Esophagus squamous epithelium (tissue), 5 donors: ENCODE results near the gene RCAN1. TPM values are rescaled to one million over a fixed set of nuclear protein-coding genes. Genes with fewer than 3 reads are reported as not detected.

Experiments
- DNase-seq: peaks from one replicate; lab custom pipeline; 2025; lab: John Stamatoyannopoulos, UW
- H3K27ac ChIP-seq, 4 donors: fragments of 200-600 bp; sonication (generic); one replicate each; pipeline ENCODE4 v1.5.1; 2016 to 2019; ENCODE audit warnings: mild to moderate bottlenecking in 1 of 4
- H3K27me3 ChIP-seq, 4 donors: fragments of 200-600 bp; sonication (generic); 1 replicate in 3 of 4; 2 replicates in 1 of 4; pipeline versions ENCODE4 v1.5.1 to v1.6.0; 2017 to 2021; ENCODE audit warnings: antibody characterized with exemption in 1 of 4
- H3K36me3 ChIP-seq, 3 donors: fragments of 200-600 bp; sonication (generic); one replicate each; pipeline ENCODE4 v1.5.1; 2016 to 2019
- H3K4me1 ChIP-seq, 3 donors: fragments of 200-600 bp; sonication (generic); one replicate each; pipeline ENCODE4 v1.5.1; 2017 to 2019
- H3K4me3 ChIP-seq, 4 donors: fragments of 200-600 bp; sonication (generic); 1 replicate in 3 of 4; 2 replicates in 1 of 4; pipeline ENCODE4 v1.5.1; 2016 to 2019; ENCODE audit warnings: mild to moderate bottlenecking in 2 of 4, moderate library complexity in 1 of 4
- H3K9me3 ChIP-seq, 3 donors: fragments of 200-600 bp; sonication (generic); one replicate each; pipeline ENCODE4 v1.5.1; 2016 to 2019
- CTCF ChIP-seq, 6 experiments: fragments of 450-650 bp in 4 of 6; fragments of 200-600 bp in 2 of 6; sonication (generic) in 2 of 6; IDR thresholded peaks; one replicate each; pipeline ENCODE4 v1.5.1; 2016 to 2019; ENCODE audit warnings: antibody characterized with exemption in 6 of 6, mild to moderate bottlenecking in 4 of 6, moderate library complexity in 4 of 6
- POLR2A ChIP-seq, 4 donors: fragments of 450-650 bp; IDR thresholded peaks; one replicate each; pipeline ENCODE4 v1.6.1; 2017; ENCODE audit warnings: antibody characterized with exemption in 4 of 4, mild to moderate bottlenecking in 4 of 4, moderate library complexity in 3 of 4
- WGBS, 2 donors: methylation state at CpG; one replicate each; pipeline ENCODE4 v1.1.5; 2018; 5-methylcytosine and 5-hydroxymethylcytosine counted together
- intact Hi-C: fragments of 100-400 bp; cut with DNase I; formaldehyde crosslinking; loops from one replicate; pipeline ENCODE4 v1.15.0; 2022
- total RNA-seq, 4 donors: library from RNA; depleted of rRNA; stranded (reverse); fragments of >200 nt; gene quantifications; one replicate each; pipeline ENCODE4 v1.1.0, GENCODE V29; 2016
- donor health status: DM: yes; HTN: yes; CAD: no.

Gene RCAN1
- total RNA-seq, 4 donors from 2014 or later = 12.4 to 21.0 (median 17.0) TPM

- intact Hi-C loops = no loop called here
- no peaks in the 10 kb centered on the region for H3K36me3 ChIP-seq
- no peak for TF ChIP-seq POLR2A (IDR thresholded peaks at IDR 0.05)
- no peak for TF ChIP-seq CTCF (IDR thresholded peaks at IDR 0.05)
- WGBS, 2 donors = 85 to 92% methylated on average over 6 to 9 of the region's 9 CpGs
- H3K4me1 ChIP-seq = peaks cover 0 to 35% (median 21%) of the 10 kb centered on the region in 3 donors
- H3K27me3 ChIP-seq = no peaks in the 10 kb centered on the region
- H3K27ac ChIP-seq = no peak overlapping the region
- H3K4me3 ChIP-seq = no peak overlapping the region
- no peak for DNase-seq
- no peaks in the 10 kb centered on the region for H3K9me3 ChIP-seq
Measured at GRCh38 chr21:34589511-34590282, 25.2 kb downstream of the RCAN1 start.

GRCh38 chr21:34583926-34584563 lies 30.9 kb downstream of the RCAN1 start:
- TF ChIP-seq CTCF (IDR thresholded peaks at IDR 0.05) = no peak
- no peak for TF ChIP-seq POLR2A (IDR thresholded peaks at IDR 0.05)
- intact Hi-C loops = no loop called here
- H3K36me3 ChIP-seq = no peaks in the 10 kb centered on the region
- no peaks in the 10 kb centered on the region for H3K9me3 ChIP-seq
- peaks cover 11 to 48% (median 28%) of the 10 kb centered on the region in 3 donors for H3K4me1 ChIP-seq
- H3K4me3 ChIP-seq = no peak overlapping the region
- H3K27me3 ChIP-seq = no peaks in the 10 kb centered on the region
- H3K27ac ChIP-seq = peak overlapping the region in 1 of 4 donors; percentile 30
- WGBS, 2 donors = 37 to 64% methylated on average over 3 of the region's 3 CpGs
- DNase-seq = no peak

- intact Hi-C loops = no loop called here
- Histone ChIP-seq H3K9me3 (no peaks in the 10 kb centered on the region), H3K4me1 (peaks cover 11 to 48% (median 28%) of the 10 kb centered on the region in 3 donors), H3K4me3 (no peak overlapping the region), H3K27ac (peak overlapping the region in 2 of 4 donors; percentile 34 to 48), H3K36me3 (no peaks in the 10 kb centered on the region), H3K27me3 (no peaks in the 10 kb centered on the region)
- TF ChIP-seq CTCF (IDR thresholded peaks at IDR 0.05) = peak in 5 of 6 experiments; percentile 31 to 71 (median 44)
- TF ChIP-seq POLR2A (IDR thresholded peaks at IDR 0.05) = no peak
- WGBS, 2 donors = 32 to 53% methylated on average over 5 to 10 of the region's 10 CpGs
- no peak for DNase-seq
Measured at GRCh38 chr21:34582506-34583150, 32.3 kb downstream of the RCAN1 start.

GRCh38 chr21:34580181-34580700 lies 34.7 kb downstream of the RCAN1 start:
- Histone ChIP-seq H3K4me1 (peaks cover 11 to 65% (median 42%) of the 10 kb centered on the region in 3 donors), H3K9me3 (no peaks in the 10 kb centered on the region), H3K36me3 (no peaks in the 10 kb centered on the region), H3K27ac (peak overlapping the region; percentile 64 to 79 (median 74)), H3K4me3 (no peak overlapping the region), H3K27me3 (no peaks in the 10 kb centered on the region)
- intact Hi-C loops = no loop called here
- no peak for DNase-seq
- TF ChIP-seq CTCF (IDR thresholded peaks at IDR 0.05) (no peak), POLR2A (IDR thresholded peaks at IDR 0.05) (no peak)
- WGBS, 2 donors = 51% methylated on average over 6 to 9 of the region's 9 CpGs
